SK-N-SH (cell line): ENCODE measurements around the gene DOCK3. TPM values are rescaled to one million over a fixed set of nuclear protein-coding genes. Genes with fewer than 3 reads are reported as not detected.

ENCODE experiments used
- CTCF ChIA-PET: fragments of 300-600, 350-600 bp; formaldehyde crosslinking; extraction: SDS; loops from one replicate; lab custom pipeline; 2021; lab: Yijun Ruan, JAX
- POLR2A ChIA-PET: fragments of 350-600 bp; sonication (Branson Sonifier 250); formaldehyde crosslinking; extraction: SDS; loops from one replicate; lab custom pipeline; 2020; ENCODE audit warnings: antibody characterized with exemption, inconsistent platforms; lab: Yijun Ruan, JAX
- DNase-seq: peaks from one replicate; pipeline ENCODE4 v3.0.0; 2012
- H2AFZ ChIP-seq: fragments of 200-600 bp; sonication (generic); 2 replicates; pipeline ENCODE4 v1.8.1; 2016; ENCODE audit warnings: antibody characterized with exemption, mild to moderate bottlenecking, low read depth
- H3F3A ChIP-seq: fragments of 200-600 bp; sonication (generic); replicated peaks from 2 replicates; pipeline ENCODE3; 2016; ENCODE audit warnings: antibody characterized with exemption, mild to moderate bottlenecking; ENCODE audit not compliant: insufficient read depth
- H3K27ac ChIP-seq, 2 experiments: fragments of 200-500 bp in 1 of 2; fragments of 200-600 bp in 1 of 2; sonication (Bioruptor generic) in 1 of 2; sonication (generic), shearing (Covaris generic) in 1 of 2; 2 replicates each; pipeline versions ENCODE4 v1.5.1 to v1.6.1; 2014 to 2016; ENCODE audit warnings: low read depth in 2 of 2, inconsistent platforms in 1 of 2, low read length in 1 of 2, mild to moderate bottlenecking in 1 of 2, mixed read lengths in 1 of 2
- H3K27me3 ChIP-seq: fragments of 200-600 bp; sonication (generic), shearing (Covaris generic); 2 replicates; pipeline ENCODE4 v1.6.1; 2016; ENCODE audit warnings: mixed run types; ENCODE audit not compliant: insufficient read depth
- H3K36me3 ChIP-seq, 2 experiments: fragments of 200-500 bp in 1 of 2; fragments of 200-600 bp in 1 of 2; sonication (Bioruptor generic) in 1 of 2; sonication (generic) in 1 of 2; replicated peaks in 1 of 2; 2 replicates each; pipeline versions ENCODE3 to v1.5.1; 2014 to 2016; ENCODE audit warnings: low read length in 1 of 2, mild to moderate bottlenecking in 1 of 2; ENCODE audit not compliant: insufficient read depth in 2 of 2, control insufficient read depth in 1 of 2
- H3K4me1 ChIP-seq, 2 experiments: fragments of 200-500 bp in 1 of 2; fragments of 200-600 bp in 1 of 2; sonication (Bioruptor generic) in 1 of 2; sonication (generic), shearing (Covaris generic) in 1 of 2; 2 replicates each; pipeline versions ENCODE4 v1.5.1 to v1.6.1; 2014 to 2016; ENCODE audit warnings: low read depth in 1 of 2, low read length in 1 of 2, mixed run types in 1 of 2; ENCODE audit not compliant: insufficient read depth in 2 of 2, control insufficient read depth in 1 of 2
- H3K4me2 ChIP-seq: fragments of 200-600 bp; sonication (generic), shearing (Covaris generic); 2 replicates; pipeline ENCODE4 v1.6.1; 2017; ENCODE audit warnings: mixed run types
- H3K4me3 ChIP-seq, 2 experiments: fragments of 200-500 bp in 1 of 2; fragments of 200-600 bp in 1 of 2; sonication (Bioruptor generic) in 1 of 2; sonication (generic), shearing (Covaris generic) in 1 of 2; 2 replicates each; pipeline versions ENCODE4 v1.5.1 to v1.8.1; 2014 to 2016; ENCODE audit warnings: low read depth in 2 of 2, inconsistent platforms in 1 of 2, low read length in 1 of 2, mild to moderate bottlenecking in 1 of 2, mixed read lengths in 1 of 2, moderate library complexity in 1 of 2
- H3K79me2 ChIP-seq: fragments of 200-600 bp; sonication (generic); 2 replicates; pipeline ENCODE4 v1.8.1; 2017; ENCODE audit warnings: mild to moderate bottlenecking; ENCODE audit not compliant: insufficient read depth
- H3K9ac ChIP-seq: fragments of 200-600 bp; sonication (generic); 2 replicates; pipeline ENCODE4 v1.6.1; 2017; ENCODE audit warnings: mixed run types
- H3K9me2 ChIP-seq: fragments of 200-600 bp; sonication (generic); 2 replicates; pipeline ENCODE4 v1.6.1; 2017; ENCODE audit warnings: mixed run types
- H3K9me3 ChIP-seq: fragments of 200-600 bp; sonication (generic); 2 replicates; pipeline ENCODE4 v1.6.1; 2017; ENCODE audit warnings: mixed run types, mild to moderate bottlenecking, moderate library complexity
- H4K20me1 ChIP-seq: fragments of 200-600 bp; sonication (generic); 2 replicates; pipeline ENCODE4 v1.6.1; 2017; ENCODE audit warnings: mild to moderate bottlenecking, mixed run types; ENCODE audit not compliant: insufficient read depth
- CHD2 ChIP-seq: fragments of 150-350 bp; IDR thresholded peaks from 2 replicates; pipeline ENCODE4 v1.6.1; 2018; ENCODE audit warnings: low read length; ENCODE audit not compliant: partially characterized antibody
- CTCF ChIP-seq: fragments of 200-600 bp; sonication (generic); IDR thresholded peaks from 2 replicates; pipeline ENCODE4 v1.6.1; 2017; ENCODE audit warnings: antibody characterized with exemption, mild to moderate bottlenecking, moderate library complexity
- EP300 ChIP-seq, 2 experiments: IDR thresholded peaks; 2 replicates each; pipeline versions ENCODE4 v1.4.0 to v1.6.1; 2012; ENCODE audit warnings: borderline replicate concordance in 1 of 2, low read depth in 1 of 2, low read length in 1 of 2
- MEF2A ChIP-seq: IDR thresholded peaks from 2 replicates; pipeline ENCODE4 v1.4.0; 2012; ENCODE audit warnings: low read depth, borderline replicate concordance
- PBX3 ChIP-seq: IDR thresholded peaks from 2 replicates; pipeline ENCODE4; 2012
- REST ChIP-seq: IDR thresholded peaks from 2 replicates; pipeline ENCODE4 v1.6.1; 2012; ENCODE audit warnings: mild to moderate bottlenecking, low read depth, low read length, moderate library complexity
- RFX5 ChIP-seq: IDR thresholded peaks from 2 replicates; pipeline ENCODE4 v1.6.1; 2012; ENCODE audit warnings: mild to moderate bottlenecking, improper control_type of control experiment, low read length
- SIN3A ChIP-seq: IDR thresholded peaks from 2 replicates; pipeline ENCODE4 v1.6.1; 2012; ENCODE audit warnings: low read depth, mild to moderate bottlenecking, low read length, moderate library complexity, borderline replicate concordance
- USF2 ChIP-seq: fragments of 150-350 bp; IDR thresholded peaks from 2 replicates; pipeline ENCODE4 v1.6.1; 2017; ENCODE audit warnings: antibody characterized with exemption, low read length, low read depth, borderline replicate concordance
- ZBTB33 ChIP-seq: IDR thresholded peaks from 2 replicates; pipeline ENCODE4 v1.4.0; 2012; ENCODE audit warnings: low read depth, borderline replicate concordance
- WGBS: methylation state at CpG from one replicate; pipeline ENCODE4 v1.1.6; 2017; ENCODE audit warnings: low lambda C conversion rate; 5-methylcytosine and 5-hydroxymethylcytosine counted together
- polyA plus RNA-seq, 3 experiments: library from polyadenylated mRNA; depleted of rRNA; stranded (reverse); fragments of >200 nt; gene quantifications; 2 replicates each; pipeline ENCODE4 v1.2.3, GENCODE V29; 2012

DOCK3 gene
- polyA plus RNA-seq, 1 of the 3 experiments (the other 2 are of a cell fraction), result 0.05 TPM

GRCh38 chr3:50724831-50725230 is 50.1 kb downstream of the DOCK3 start:
- POLR2A ChIA-PET, result no interaction called here
- 9% methylated on average over 4 of the region's 4 CpGs for WGBS

More at GRCh38 chr3:50724831-50725230, 50.1 kb downstream of the DOCK3 start:
- Histone ChIP-seq H3K4me2 (no peak overlapping the region), H3K9ac (no peak overlapping the region), H3K4me1 (no peaks in the 10 kb centered on the region), H3K4me3 (no peak overlapping the region), H3K79me2 (no peaks in the 10 kb centered on the region), H2AFZ (no peak overlapping the region), H4K20me1 (no peaks in the 10 kb centered on the region), H3K9me3 (no peaks in the 10 kb centered on the region), H3K36me3 (no peaks in the 10 kb centered on the region), H3F3A (no peaks in the 10 kb centered on the region), H3K27me3 (no peaks in the 10 kb centered on the region), H3K27ac (no peak overlapping the region), H3K9me2 (peaks cover 3% of the 10 kb centered on the region; the same call in 1 of the 2 replicates)
- DNase-seq, result no peak
- TF ChIP-seq MEF2A (no peak), CTCF (no peak), USF2 (no peak), EP300 (IDR thresholded peaks at IDR 0.05; ENCODE audit: borderline replicate concordance in 1 of 2, low read depth in 1 of 2, low read length in 1 of 2) (no peak), ZBTB33 (no peak), CHD2 (no peak), SIN3A (no peak), REST (no peak), PBX3 (no peak), RFX5 (no peak)
- CTCF ChIA-PET, result interaction anchor here (1.2 kb wide), 1 partner anchor 109 kb away, joined by 3 read pairs; no protein-coding TSS in a partner anchor
